Fibroblast of villous mesenchyme (primary cell): ENCODE data around the gene GLIS1. TPM values are rescaled to one million over a fixed set of nuclear protein-coding genes. Genes with fewer than 3 reads are reported as not detected.

Source experiments
- DNase-seq: peaks from one replicate; pipeline ENCODE4 v3.0.0-alpha.2; 2010; ENCODE audit warnings: low read depth
- H3K4me3 ChIP-seq: 2 replicates; pipeline ENCODE4 v1.5.1; 2011; ENCODE audit warnings: low read depth, mild to moderate bottlenecking, low read length
- total RNA-seq: library from RNA; depleted of rRNA; stranded (reverse); fragments of >200 nt; gene quantifications from 2 replicates; pipeline ENCODE4 v1.2.3, GENCODE V29; 2012
- TF ChIP-seq, protein P1 (sequence below): IDR thresholded peaks from 2 replicates; pipeline ENCODE4 v1.5.1; 2012; ENCODE audit warnings: low read depth, mild to moderate bottlenecking, low read length; ENCODE audit not compliant: insufficient read depth

Gene GLIS1
- total RNA-seq, 1 donor: 0.43 TPM

DNA sequence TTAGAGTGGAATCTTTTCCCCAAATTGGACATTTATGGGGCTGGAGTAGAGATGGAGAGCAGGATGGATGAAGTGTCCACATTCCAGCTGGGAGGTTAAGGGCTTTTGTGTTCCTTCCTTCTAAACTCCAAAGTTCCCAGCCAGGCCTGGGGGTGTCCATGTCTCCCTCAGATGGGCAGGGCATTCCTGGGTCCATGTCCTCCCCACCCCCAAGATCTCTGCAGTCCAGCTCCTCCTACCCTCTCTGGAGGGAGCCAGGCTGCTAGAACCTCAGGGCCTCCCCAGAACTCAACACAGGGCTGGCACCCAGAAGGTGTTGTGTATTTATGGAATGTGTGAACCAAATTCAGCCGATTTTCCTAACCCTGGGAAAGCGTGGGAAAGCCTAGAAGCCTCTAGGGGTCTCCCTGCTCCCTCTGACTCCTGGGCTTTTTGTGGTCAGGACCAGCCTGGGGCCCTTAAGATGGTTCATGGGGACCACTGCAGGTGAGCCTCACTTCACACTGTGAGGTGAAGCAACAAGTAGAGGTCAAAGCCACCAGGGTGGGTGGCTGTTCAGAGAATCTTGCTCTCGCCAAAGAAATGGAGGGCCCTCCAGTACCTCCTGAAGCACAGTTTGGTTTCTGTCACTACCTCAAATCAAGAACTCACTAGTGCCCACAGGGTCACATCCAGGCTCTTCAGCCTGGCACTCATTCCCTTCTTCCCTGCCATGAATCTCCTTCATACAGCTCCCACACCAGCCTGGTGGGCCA lies 54.8 kb downstream of the GLIS1 start:
- DNase-seq: no peak
- no peak overlapping the region for H3K4me3 ChIP-seq
- TF ChIP-seq, protein P1, sequence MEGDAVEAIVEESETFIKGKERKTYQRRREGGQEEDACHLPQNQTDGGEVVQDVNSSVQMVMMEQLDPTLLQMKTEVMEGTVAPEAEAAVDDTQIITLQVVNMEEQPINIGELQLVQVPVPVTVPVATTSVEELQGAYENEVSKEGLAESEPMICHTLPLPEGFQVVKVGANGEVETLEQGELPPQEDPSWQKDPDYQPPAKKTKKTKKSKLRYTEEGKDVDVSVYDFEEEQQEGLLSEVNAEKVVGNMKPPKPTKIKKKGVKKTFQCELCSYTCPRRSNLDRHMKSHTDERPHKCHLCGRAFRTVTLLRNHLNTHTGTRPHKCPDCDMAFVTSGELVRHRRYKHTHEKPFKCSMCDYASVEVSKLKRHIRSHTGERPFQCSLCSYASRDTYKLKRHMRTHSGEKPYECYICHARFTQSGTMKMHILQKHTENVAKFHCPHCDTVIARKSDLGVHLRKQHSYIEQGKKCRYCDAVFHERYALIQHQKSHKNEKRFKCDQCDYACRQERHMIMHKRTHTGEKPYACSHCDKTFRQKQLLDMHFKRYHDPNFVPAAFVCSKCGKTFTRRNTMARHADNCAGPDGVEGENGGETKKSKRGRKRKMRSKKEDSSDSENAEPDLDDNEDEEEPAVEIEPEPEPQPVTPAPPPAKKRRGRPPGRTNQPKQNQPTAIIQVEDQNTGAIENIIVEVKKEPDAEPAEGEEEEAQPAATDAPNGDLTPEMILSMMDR: no peak

DNA sequence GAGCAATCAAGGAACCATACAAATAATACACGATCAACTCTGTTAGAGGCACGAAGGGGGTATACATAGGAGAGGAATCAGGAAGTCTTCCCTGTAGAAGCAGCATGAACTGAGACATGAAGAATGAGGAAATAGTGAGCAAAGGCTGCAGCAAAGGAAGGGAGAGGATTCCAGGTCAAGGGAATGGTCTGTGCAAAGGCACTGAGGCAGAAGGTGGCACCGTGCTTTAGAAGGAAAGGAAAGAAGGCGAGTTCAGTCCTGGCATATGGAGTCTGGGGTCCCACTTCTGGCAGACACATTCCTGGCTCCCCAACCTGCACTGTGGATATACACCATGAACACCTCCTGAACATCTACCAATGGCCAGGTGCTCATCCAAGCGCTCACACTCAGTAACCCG lies 56.1 kb downstream of the GLIS1 start:
- DNase-seq: no peak
- no peak overlapping the region for H3K4me3 ChIP-seq
- TF ChIP-seq, protein P1: no peak

DNA sequence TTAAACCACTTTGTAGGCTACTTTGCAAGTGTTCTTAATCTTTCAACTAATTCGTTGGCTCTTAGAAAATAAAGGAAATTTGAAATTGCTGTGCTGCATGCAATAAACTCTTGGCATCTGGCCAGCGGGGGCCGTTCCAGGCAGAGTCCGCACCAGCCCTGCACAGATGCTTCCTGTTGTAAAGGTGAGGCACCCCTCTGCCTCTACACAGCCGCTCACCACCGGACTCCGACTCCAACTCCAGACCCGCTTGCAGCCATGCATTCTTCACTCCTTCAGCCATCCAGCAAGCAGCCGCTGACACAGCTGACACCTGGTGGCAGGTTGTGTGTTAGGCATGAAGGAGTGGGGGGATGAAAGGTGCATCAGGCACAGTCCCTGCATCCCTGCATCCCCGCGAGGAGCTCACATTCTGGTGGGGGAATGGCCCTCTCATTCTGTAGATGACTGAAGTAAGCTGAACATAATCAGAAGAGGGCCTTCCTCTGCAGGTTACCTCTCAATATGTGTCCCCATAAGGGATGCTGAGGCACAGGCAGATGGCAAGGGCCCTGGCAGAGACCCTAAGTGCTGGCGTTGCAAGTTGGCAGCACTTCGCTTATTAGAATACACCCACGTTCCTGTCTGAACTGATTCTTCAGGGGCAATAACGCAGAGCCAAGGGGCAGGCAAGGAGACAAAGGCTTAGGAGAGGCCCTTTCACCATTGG lies 56.8 kb downstream of the GLIS1 start:
- no peak overlapping the region for H3K4me3 ChIP-seq
- DNase-seq: no peak
- TF ChIP-seq, protein P1: peak; percentile 48

DNA sequence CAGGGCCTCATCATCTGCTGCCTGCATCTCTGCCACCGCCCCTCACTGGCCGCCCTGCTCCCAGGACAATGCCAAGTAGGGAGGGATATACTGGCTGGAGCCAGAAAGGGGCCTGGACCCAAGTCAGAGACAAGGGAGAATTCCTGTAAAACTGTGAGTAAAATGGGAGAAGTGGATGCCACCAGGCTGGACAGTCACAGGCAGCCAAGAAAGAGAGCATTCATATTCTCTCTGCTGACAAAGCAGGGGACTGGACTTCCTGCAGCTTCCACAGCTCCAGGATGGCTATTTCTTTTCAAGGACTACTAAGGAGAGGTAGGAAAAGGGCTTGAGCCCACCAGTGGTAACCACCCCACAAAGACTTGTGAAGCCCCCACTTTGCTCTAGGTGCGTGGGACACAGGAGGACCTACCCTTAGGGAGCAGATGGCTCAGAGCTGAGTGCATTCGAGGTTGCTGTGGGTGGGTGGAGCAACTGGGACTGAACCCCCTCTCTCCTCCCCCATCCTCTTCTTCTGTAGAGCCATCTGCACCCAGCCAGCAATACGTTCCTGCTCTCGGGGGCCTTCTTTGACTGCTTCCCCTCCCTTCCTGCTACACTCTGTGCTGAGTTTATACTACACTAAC lies 57.5 kb downstream of the GLIS1 start:
- H3K4me3 ChIP-seq: no peak overlapping the region
- TF ChIP-seq, protein P1: no peak
- no peak for DNase-seq

DNA sequence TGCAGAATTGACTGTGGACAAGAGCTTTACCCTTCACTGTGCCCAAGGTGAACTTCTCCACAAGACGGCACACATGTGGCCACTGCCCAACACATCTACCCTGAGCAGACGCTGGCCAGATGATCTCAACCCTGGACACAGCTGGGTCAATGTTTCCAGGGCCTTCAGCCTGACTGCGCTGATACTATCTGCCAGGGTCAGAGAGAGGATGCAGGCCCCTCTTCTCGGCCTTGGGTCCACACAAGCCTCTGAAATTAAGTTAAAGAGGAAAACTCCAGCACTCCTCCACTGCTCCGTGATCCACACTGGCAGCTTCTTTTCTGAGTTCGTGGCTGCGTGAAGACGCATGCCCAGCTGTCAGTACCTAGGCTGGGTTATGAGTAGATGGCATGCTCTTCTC lies 58.1 kb downstream of the GLIS1 start:
- no peak for DNase-seq
- TF ChIP-seq, protein P1: no peak
- no peak overlapping the region for H3K4me3 ChIP-seq

DNA sequence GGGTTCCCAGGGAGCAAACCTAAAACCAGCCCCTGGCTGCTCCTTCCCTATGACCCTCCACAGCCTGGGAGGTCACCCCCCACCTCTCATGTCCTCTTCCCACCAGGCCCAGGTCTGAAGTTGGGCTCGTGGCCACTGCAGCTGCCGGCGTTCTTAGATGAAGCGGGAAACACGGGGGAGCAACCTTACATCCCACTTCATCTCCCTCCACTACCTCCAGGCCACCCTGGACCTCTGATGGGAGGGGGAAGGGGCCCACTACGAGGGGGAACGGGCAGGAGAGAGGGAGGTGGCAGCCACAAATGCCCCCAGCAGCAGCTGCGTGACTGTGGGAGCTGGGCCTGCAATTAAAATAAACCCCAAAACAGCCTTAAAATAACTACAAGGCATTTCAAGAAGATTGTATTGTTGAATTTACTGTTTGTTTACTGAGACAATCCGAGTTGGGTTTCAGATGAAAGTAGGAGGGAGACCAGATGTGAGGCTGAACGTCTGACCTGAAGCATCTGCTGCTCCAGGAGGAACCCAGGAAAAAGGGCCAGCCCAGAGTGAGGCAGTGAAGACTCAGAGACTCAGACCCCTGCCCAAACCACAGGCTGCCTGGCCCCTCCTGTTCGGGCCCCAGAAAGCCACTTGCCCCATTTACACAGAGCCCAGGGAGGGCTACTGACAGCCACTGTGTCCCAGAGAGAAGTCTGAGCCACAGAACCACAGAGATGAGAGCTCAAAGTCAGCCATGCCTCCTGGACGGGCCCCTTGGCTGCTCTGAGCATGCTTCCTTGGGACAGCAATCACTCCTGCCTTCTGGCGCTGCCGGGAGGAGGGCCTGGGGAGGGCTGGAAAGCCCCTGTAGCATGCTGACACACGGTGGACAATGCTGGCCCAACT lies 59.8 kb downstream of the GLIS1 start:
- peak; percentile 42 for DNase-seq
- no peak overlapping the region for H3K4me3 ChIP-seq
- TF ChIP-seq, protein P1: no peak
